ENCODE measurements around the gene SLC25A10.

SLC25A10 gene

GRCh38 chr17:81717766-81718089 is 5.6 kb downstream of the SLC25A10 start:
- DNase-seq (ENCODE audit: insufficient read length): no peak
- FAIRE-seq: no peak
- no peak for TF ChIP-seq TAF1 (IDR thresholded peaks at IDR 0.05; ENCODE audit: borderline replicate concordance, low read depth, low read length)
- no peak for TF ChIP-seq POLR2A (IDR thresholded peaks at IDR 0.05; ENCODE audit: low read depth, low read length)
- TF ChIP-seq POLR2AphosphoS5 (IDR thresholded peaks at IDR 0.05; ENCODE audit: low read depth, low read length): no peak

- DNase-seq (ENCODE audit: insufficient read length) (no peak), FAIRE-seq (no peak)
- TF ChIP-seq POLR2AphosphoS5 (IDR thresholded peaks at IDR 0.05; ENCODE audit: low read depth, low read length): no peak
- TF ChIP-seq POLR2A (IDR thresholded peaks at IDR 0.05; ENCODE audit: low read depth, low read length): no peak
- TF ChIP-seq TAF1 (IDR thresholded peaks at IDR 0.05; ENCODE audit: borderline replicate concordance, low read depth, low read length): no peak
Measured at GRCh38 chr17:81719410-81720266, 7.6 kb downstream of the SLC25A10 start.

- no peak for DNase-seq (ENCODE audit: insufficient read length)
- no peak for TF ChIP-seq TAF1 (IDR thresholded peaks at IDR 0.05; ENCODE audit: borderline replicate concordance, low read depth, low read length)
- no peak for TF ChIP-seq POLR2A (IDR thresholded peaks at IDR 0.05; ENCODE audit: low read depth, low read length)
- TF ChIP-seq POLR2AphosphoS5 (IDR thresholded peaks at IDR 0.05; ENCODE audit: low read depth, low read length): no peak
- FAIRE-seq: no peak
Measured at GRCh38 chr17:81720267-81721071, 8.4 kb downstream of the SLC25A10 start.

- FAIRE-seq: no peak
- no peak for TF ChIP-seq TAF1 (IDR thresholded peaks at IDR 0.05; ENCODE audit: borderline replicate concordance, low read depth, low read length)
- no peak for TF ChIP-seq POLR2A (IDR thresholded peaks at IDR 0.05; ENCODE audit: low read depth, low read length)
- no peak for TF ChIP-seq POLR2AphosphoS5 (IDR thresholded peaks at IDR 0.05; ENCODE audit: low read depth, low read length)
Measured at GRCh38 chr17:81722184-81723120, 10.4 kb downstream of the SLC25A10 start.

GRCh38 chr17:81723651-81724209 is 11.6 kb downstream of the SLC25A10 start:
- DNase-seq (ENCODE audit: insufficient read length) (no peak), FAIRE-seq (no peak)

More at GRCh38 chr17:81722184-81723120, 10.4 kb downstream of the SLC25A10 start:
- DNase-seq (ENCODE audit: insufficient read length): no peak

GRCh38 chr17:81725439-81725838 is 13.4 kb downstream of the SLC25A10 start:
- DNase-seq (ENCODE audit: insufficient read length) (no peak), FAIRE-seq (no peak)
- TF ChIP-seq POLR2AphosphoS5 (IDR thresholded peaks at IDR 0.05; ENCODE audit: low read depth, low read length) (no peak), TAF1 (IDR thresholded peaks at IDR 0.05; ENCODE audit: borderline replicate concordance, low read depth, low read length) (no peak), POLR2A (IDR thresholded peaks at IDR 0.05; ENCODE audit: low read depth, low read length) (no peak)

More at GRCh38 chr17:81723651-81724209, 11.6 kb downstream of the SLC25A10 start:
- TF ChIP-seq TAF1 (IDR thresholded peaks at IDR 0.05; ENCODE audit: borderline replicate concordance, low read depth, low read length) (no peak), POLR2A (IDR thresholded peaks at IDR 0.05; ENCODE audit: low read depth, low read length) (no peak), POLR2AphosphoS5 (IDR thresholded peaks at IDR 0.05; ENCODE audit: low read depth, low read length) (no peak)

GRCh38 chr17:81726004-81726403 is 13.9 kb downstream of the SLC25A10 start:
- TF ChIP-seq POLR2A (IDR thresholded peaks at IDR 0.05; ENCODE audit: low read depth, low read length) (no peak), TAF1 (IDR thresholded peaks at IDR 0.05; ENCODE audit: borderline replicate concordance, low read depth, low read length) (no peak), POLR2AphosphoS5 (IDR thresholded peaks at IDR 0.05; ENCODE audit: low read depth, low read length) (no peak)
- FAIRE-seq: no peak
- DNase-seq (ENCODE audit: insufficient read length): no peak

- no peak for TF ChIP-seq TAF1 (IDR thresholded peaks at IDR 0.05; ENCODE audit: borderline replicate concordance, low read depth, low read length)
- TF ChIP-seq POLR2AphosphoS5 (IDR thresholded peaks at IDR 0.05; ENCODE audit: low read depth, low read length): no peak
- TF ChIP-seq POLR2A (IDR thresholded peaks at IDR 0.05; ENCODE audit: low read depth, low read length): no peak
- FAIRE-seq (no peak), DNase-seq (ENCODE audit: insufficient read length) (no peak)
Measured at GRCh38 chr17:81727324-81728031, 15.4 kb downstream of the SLC25A10 start.

GRCh38 chr17:81733507-81734404 is 21.7 kb downstream of the SLC25A10 start:
- FAIRE-seq: peak; percentile 14
- TF ChIP-seq POLR2AphosphoS5 (IDR thresholded peaks at IDR 0.05; ENCODE audit: low read depth, low read length) (no peak), TAF1 (IDR thresholded peaks at IDR 0.05; ENCODE audit: borderline replicate concordance, low read depth, low read length) (no peak), POLR2A (IDR thresholded peaks at IDR 0.05; ENCODE audit: low read depth, low read length) (no peak)

More at GRCh38 chr17:81733507-81734404, 21.7 kb downstream of the SLC25A10 start:
- peak; percentile 96 for DNase-seq (ENCODE audit: insufficient read length)

Data from GM12892 (cell line).